GM19468 (cell line): ENCODE results near the gene YPEL3.
A peak's percentile ranks its signal among the peaks of the same experiment; 100 is the strongest.

Source experiments
- ATAC-seq: cut with Tn5 transposase; IDR thresholded peaks from one replicate; pipeline ENCODE4 v1.9.1; 2021; ENCODE audit warnings: mild to moderate bottlenecking, moderate library complexity, moderate number of reproducible peaks; ENCODE audit not compliant: unreplicated experiment; ENCODE audit errors: extremely low read depth

YPEL3 gene

DNA sequence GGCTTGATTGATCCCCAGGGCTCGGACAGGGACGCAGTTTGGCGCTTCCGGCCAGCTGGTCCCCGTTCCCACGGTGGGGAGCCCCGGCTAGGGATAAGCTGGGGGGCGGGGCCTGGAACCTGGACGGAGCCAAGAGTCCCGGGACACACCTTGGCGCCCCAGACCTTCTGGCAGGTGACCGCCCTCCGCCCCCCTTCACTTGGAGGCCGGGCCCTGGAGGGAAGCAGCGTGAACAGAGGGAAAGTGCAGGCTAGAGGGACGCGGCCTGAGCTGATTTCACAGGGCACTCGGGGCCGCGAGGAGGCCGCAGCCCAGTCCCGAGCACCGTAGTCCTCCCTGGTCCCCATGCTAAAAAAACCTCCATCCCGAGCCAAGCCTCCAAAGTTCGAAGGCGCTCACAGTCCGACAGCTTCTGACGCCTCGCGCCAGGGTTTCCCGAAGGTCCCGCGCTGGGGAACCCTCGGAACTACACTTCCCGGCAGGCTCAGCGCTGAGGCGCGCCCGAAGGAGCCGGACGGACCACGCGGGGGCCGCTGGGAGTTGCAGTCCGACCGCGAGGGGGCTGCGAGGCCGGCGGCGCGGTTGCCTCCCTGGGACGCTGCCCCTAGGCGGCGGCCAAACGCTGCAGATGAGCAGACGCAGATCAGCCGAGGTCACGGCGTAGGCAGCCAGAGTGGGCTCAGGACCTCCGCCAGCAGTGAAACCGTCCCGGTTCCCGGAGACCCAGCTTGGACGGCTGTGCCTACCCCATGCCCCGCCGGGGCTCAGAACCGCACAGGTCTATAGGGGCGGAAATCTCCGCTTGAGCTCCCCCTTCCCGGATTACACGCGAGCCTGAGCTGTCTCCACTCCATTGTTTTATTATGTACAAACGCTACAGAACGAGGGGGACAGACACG is 4.3 kb downstream of the YPEL3 start, which contains the start of gene TBX6:
TSS of gene TBX6 (minus strand) at position 451 of the 899 bp plus-strand sequence. CDS start 731 bp downstream, outside the sequence.
- peak; percentile 33 for ATAC-seq

GRCh38 chr16:30090610-30091331 is 5.2 kb downstream of the YPEL3 start:
- ATAC-seq, result no peak

- no peak for ATAC-seq
These were observed 7.0 kb downstream of the YPEL3 start for GRCh38 chr16:30088832-30089624.

DNA sequence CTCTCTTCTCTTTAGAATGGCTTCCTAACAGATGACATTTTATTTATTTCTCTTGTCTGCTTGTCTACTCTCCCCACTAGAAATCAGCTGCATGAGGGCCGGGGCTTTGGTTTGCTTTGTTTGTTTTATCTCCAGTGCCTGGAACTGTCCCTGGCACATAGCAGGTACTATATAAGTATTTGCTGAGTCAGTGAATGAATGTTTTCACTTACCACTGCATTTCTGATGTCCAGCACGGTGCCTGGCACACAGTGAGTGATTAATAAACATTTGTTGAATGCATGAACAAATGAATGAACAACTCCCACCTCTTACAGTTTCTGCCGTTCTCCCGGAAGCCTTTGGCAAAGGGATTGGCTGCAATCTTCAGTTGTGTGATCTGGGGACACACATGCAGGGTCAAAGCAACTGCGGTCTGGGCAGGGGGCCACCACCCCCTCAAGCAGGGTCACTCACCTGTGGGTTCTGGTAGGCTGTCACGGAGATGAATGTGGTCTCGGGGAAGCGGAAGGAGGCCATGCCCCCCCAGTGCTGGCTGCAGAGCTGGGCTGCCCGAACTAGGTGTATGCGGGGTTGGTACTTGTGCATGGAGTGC is 7.7 kb downstream of the YPEL3 start:
- ATAC-seq, result no peak

DNA sequence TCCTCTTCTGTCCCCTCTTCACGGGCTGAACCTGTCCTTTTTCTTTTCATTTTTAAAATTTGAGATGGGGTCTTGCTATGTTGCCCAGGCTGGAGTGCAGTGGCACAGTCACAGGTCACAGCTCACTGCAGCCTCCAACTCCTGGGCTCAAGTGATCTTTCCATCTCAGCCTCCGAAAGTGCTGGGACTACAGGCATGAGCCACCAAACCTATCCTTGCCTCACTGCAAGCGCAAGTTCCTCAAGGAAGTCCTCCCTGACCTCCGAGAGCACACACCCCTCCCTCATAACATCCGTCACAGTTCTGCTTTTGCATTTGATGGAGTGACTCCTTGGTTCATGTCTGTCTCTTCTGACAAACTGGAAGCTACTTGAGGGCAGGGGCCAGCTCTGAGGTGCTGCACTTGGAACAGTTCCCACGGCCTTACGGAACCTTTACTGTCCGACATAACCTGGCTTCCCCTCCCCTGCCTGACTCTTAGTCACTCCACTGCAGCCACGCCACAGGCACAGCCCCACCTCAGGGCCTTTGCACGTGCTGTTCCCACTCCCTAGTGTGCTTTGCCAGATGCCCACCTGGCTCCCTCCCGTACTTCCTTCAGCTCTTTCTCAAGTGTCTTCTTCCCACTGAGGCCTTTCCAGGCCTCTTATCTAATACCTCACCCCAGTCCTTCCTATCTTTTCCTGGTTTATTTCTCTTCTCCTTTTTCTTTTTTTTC is 8.7 kb downstream of the YPEL3 start:
- no peak for ATAC-seq

GRCh38 chr16:30086291-30087140 is 9.5 kb downstream of the YPEL3 start:
- ATAC-seq, result no peak

GRCh38 chr16:30085820-30086219 is 10.2 kb downstream of the YPEL3 start:
- no peak for ATAC-seq

GRCh38 chr16:30085247-30085646 is 10.8 kb downstream of the YPEL3 start:
- no peak for ATAC-seq

DNA sequence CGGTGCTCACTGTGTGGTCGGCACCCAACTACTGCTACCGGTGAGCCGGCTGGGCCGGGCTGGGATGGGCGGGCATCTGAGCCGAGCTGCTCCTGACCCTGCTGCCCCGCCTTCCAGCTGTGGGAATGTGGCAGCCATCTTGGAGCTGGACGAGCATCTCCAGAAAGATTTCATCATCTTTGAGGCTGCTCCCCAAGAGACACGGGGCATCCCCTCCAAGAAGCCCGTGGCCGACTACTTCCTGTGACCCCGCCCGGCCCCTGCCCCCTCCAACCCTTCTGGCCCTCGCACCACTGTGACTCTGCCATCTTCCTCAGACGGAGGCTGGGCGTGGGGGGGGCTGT is 11.2 kb downstream of the YPEL3 start:
- ATAC-seq, result no peak

DNA sequence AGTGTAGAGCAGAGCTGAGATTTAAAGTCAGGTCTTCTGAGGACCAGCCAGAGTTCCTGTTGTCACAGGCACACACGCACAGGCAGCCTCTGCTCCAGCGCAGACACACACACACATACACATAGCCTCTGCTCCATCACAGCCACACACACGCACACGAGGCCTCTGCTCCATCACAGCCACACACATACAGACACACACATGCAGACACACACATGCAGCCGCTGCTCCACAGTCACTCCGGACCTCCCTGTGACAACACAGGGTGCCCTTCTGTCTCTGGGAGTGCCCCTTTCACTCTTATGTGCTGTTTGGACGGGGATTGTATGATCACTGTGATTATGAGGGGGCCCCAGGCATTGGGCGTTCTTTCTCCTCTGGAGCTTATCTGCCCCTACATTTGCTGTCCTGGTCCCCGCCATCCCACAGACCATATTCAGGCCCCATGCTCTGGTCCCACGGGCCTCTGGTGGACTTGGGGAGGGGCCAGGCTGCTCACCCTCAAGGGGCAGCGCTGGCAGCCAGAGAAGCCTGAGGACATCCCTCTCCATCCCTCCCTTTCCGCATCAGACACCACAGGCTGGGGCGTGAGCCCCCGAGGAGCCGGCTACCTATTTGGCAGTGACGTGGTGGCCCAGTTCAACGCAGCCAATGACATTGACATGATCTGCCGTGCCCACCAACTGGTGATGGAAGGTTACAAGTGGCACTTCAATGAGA is 11.8 kb downstream of the YPEL3 start:
- ATAC-seq, result no peak

DNA sequence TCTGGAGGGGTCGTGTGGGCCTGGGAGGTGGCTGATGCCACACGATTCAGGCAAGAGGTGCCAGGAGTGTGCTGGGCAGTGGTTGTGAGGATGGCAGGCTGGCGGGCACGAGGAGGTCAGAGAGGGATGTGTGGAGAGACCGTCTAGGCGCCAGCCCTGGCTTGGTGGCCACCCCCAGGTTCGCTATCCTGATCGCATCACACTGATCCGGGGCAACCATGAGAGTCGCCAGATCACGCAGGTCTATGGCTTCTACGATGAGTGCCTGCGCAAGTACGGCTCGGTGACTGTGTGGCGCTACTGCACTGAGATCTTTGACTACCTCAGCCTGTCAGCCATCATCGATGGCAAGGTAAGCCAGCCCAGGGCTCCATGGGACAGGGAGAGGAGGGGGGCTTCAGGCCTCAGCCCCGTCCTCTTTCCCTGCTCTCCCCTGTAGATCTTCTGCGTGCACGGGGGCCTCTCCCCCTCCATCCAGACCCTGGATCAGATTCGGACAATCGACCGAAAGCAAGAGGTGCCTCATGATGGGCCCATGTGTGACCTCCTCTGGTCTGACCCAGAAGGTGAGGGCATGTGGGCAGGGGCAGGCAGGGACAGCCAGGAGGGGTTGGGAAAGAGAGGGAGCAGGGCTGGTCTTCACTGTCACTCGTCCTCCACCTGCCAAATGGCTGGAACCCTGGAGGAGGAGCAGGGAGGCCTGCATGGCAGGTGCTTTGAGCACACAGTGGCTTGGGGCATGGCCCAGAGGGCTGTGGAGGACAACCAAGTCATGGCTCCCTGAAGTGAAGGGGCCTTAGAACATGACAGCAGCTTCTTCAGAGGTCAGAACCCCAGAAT is 12.6 kb downstream of the YPEL3 start:
- no peak for ATAC-seq

DNA sequence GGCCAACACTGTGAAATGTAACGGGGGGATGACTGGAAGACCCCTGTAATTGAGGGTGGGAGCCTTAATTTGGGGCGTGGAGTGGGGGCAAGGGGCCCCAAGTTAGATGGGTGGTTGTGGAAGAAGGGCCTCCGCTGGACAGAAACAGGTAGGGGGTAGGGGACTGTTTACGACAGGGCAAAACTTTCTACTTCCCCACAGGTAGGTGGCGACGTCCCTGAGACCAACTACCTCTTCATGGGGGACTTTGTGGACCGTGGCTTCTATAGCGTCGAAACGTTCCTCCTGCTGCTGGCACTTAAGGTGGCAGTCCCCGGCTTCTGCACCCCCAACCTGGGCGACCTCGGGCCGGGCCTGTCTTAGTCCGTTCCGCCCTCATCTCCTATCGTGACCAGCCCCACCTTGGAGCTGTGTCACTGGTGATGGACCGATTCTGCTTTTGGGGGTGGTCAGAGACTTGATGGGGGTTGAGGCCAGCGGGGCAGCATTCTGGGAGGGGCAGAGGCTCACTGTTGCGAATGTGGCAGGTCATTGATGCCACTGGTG is 13.4 kb downstream of the YPEL3 start:
- no peak for ATAC-seq

DNA sequence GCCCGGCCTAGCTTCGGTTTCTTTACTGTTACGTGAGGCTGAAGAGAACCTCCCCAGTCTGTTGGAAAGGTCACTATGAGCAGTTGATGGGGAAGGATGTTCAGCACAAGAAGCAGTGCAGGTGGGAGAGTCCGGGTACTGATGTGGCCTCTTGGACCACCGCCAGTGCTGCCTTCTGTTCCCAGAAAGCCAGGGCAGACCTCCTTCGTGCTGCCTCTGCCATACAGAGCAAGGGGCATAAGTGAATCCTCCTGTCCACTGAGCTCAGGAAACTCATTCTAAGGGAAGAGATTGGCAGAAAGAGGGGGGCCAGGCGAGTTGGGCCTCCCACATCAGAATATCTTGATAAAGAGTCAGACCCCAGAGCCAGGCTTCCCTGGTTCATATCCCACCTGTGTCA is 16.5 kb downstream of the YPEL3 start:
- no peak for ATAC-seq

DNA sequence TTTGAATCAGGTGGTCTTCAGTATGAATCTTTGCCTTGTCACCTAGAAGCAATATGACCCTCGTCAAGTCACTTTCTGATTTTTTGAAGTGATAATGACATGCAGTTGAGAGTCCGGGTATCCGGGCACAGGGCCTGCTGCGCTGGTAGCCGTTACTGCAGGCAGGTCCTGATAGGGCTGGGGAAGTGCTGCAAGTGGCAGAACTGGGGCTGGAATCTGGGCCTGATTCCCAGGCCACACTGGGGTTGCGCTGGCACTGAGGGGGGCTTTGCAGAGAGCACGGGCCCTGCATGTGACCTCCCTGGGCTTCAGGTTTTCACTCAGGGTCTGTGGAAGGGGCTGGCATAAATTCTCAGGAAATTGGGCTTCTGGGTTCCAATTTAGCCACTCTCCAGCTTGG is 17.3 kb downstream of the YPEL3 start:
- ATAC-seq, result no peak

- ATAC-seq, result no peak
These were observed 18.4 kb downstream of the YPEL3 start for GRCh38 chr16:30077656-30078055.

DNA sequence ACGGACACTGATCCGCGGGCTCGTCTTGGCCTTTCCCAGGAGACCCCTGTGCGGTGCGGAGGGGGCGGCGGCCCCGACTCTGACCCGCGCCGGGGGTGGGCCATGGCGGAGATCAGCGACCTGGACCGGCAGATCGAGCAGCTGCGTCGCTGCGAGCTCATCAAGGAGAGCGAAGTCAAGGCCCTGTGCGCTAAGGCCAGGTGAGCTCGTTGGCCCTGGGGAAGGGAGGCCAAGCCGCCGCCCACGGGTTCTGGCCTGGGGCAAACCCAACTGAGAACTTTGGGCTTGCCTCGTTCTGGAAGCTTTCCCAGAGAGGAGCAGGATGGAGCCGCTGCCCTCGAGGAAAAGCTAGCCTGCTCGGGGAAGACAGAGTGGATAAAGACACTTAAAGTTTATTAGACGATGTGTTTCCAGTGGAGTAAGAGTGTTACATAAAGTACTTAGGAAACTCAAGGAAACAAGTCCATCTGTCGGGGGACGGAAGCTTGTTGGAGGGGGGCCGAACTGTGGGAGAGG is 19.7 kb downstream of the YPEL3 start:
- ATAC-seq, result no peak
